Activated CD8-positive, alpha-beta memory T cell treated with anti-CD3 and anti-CD28 coated beads for 36 hours (primary cell): Measurements from ENCODE around the gene FAM83D. TPM values are rescaled to one million over a fixed set of nuclear protein-coding genes. Genes with fewer than 3 reads are reported as not detected.

Source experiments
- CTCF ChIA-PET: fragments of 350-600 bp; sonication (Branson Sonifier 250); formaldehyde crosslinking; loops from one replicate; lab custom pipeline; 2021; ENCODE audit warnings: antibody characterized with exemption; lab: Charles Lee
- POLR2A ChIA-PET: fragments of 350-600 bp; sonication (Branson Sonifier 250); formaldehyde crosslinking; loops from one replicate; lab custom pipeline; 2021; ENCODE audit warnings: antibody characterized with exemption; lab: Charles Lee
- total RNA-seq, 2 experiments: library from RNA; stranded (reverse); gene quantifications; one replicate each; pipeline ENCODE4 v1.2.3, GENCODE V29; 2021

The FAM83D gene, protein sequence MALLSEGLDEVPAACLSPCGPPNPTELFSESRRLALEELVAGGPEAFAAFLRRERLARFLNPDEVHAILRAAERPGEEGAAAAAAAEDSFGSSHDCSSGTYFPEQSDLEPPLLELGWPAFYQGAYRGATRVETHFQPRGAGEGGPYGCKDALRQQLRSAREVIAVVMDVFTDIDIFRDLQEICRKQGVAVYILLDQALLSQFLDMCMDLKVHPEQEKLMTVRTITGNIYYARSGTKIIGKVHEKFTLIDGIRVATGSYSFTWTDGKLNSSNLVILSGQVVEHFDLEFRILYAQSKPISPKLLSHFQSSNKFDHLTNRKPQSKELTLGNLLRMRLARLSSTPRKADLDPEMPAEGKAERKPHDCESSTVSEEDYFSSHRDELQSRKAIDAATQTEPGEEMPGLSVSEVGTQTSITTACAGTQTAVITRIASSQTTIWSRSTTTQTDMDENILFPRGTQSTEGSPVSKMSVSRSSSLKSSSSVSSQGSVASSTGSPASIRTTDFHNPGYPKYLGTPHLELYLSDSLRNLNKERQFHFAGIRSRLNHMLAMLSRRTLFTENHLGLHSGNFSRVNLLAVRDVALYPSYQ
- total RNA-seq = 10 to 100 TPM; 11.2 to 11.6 TPM

DNA sequence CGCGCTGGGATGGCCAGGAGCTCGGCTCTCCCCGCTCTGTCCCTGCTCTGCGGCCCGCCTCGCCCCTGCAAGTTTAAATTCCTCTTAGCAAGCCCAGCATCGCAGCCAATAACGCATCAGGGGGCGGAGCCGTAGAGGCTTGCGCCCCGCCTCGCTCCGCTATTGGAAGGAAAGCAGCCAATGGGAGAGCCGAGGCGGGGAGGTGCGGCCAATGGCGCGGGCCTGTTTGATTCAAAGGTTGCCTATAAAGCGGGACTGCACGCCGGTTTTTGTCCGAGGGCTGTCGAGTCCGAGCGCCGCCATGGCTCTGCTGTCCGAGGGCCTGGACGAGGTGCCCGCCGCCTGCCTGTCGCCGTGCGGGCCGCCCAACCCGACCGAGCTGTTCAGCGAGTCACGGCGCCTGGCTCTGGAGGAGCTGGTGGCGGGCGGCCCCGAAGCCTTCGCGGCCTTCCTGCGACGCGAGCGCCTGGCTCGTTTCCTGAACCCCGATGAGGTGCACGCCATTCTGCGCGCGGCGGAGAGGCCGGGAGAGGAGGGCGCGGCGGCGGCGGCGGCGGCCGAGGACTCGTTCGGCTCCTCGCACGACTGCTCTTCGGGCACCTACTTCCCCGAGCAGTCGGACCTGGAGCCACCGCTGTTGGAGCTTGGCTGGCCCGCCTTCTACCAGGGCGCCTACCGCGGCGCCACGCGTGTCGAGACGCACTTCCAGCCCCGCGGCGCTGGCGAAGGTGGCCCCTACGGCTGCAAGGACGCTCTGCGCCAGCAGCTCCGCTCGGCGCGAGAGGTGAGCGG lies at the start of gene FAM83D:
Gene FAM83D (plus strand): TSS at position 276 of the 792 bp plus-strand sequence. CDS start 26 bp downstream, at position 302.
- CTCF ChIA-PET = interaction anchor here (0.5 to 10.1 kb wide), 8 partner anchors 8 to 121 kb away, joined by 3 to 72 read pairs (median 6); partner anchors contain the start of gene DHX35

DNA sequence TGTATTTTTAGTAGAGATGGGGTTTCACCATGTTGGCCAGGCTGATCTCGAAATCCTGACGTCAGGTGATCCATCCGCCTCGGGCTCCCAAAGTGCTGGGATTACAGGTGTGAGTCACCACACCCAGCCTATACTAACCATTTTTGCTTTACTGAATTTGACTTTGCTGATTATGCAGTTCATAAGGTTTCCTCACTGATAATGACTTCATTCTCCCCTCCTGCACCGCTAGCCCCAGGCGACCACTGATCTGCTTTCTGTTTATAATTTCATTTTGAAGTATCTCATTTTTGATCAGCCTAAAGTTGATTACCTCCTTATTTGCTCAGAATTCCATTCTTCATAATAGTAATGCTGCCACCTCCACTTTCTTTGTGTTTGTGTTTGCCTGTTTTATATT lies 48.7 kb upstream of the FAM83D start:
- ChIA-PET POLR2A (interaction anchor here (5.3 kb wide), 1 partner anchor 72 kb away, joined by 25 read pairs; the partner anchor contains the start of gene PPP1R16B), CTCF (interaction anchor here (0.9 to 1.2 kb wide), 3 partner anchors 13 to 87 kb away, joined by 3 read pairs; no protein-coding TSS in a partner anchor)

More for the DNA sequence above, at the start of gene FAM83D:
- POLR2A ChIA-PET = interaction anchor here (1.0 to 1.3 kb wide), 3 partner anchors 36 to 123 kb away, joined by 3 to 4 read pairs (median 3); partner anchors contain the start of genes DHX35 and PPP1R16B

DNA sequence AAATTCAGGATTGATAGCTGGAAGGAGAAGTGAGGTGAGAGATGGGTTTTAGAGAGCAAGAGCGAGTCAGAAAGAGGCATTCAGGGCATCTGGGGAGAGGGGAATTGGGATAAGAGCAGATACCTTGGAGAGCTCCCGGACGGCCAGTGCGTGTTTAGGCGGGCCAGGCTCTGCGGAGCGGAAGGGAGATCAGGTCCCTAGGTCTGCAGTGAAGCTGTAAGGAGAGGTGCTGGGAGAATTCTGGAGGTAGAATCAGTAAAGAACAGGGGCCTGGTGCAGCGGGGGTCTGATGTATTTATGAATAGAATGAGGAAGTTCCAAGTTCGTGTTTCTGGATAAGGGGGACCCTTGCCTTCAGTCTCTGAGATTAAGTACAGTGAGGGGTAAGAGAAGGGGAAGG lies 47.4 kb upstream of the FAM83D start:
- CTCF ChIA-PET = interaction anchor here (0.9 to 2.2 kb wide), 7 partner anchors 9 to 88 kb away, joined by 3 to 7 read pairs (median 4); no protein-coding TSS in a partner anchor
- POLR2A ChIA-PET = no interaction called here

DNA sequence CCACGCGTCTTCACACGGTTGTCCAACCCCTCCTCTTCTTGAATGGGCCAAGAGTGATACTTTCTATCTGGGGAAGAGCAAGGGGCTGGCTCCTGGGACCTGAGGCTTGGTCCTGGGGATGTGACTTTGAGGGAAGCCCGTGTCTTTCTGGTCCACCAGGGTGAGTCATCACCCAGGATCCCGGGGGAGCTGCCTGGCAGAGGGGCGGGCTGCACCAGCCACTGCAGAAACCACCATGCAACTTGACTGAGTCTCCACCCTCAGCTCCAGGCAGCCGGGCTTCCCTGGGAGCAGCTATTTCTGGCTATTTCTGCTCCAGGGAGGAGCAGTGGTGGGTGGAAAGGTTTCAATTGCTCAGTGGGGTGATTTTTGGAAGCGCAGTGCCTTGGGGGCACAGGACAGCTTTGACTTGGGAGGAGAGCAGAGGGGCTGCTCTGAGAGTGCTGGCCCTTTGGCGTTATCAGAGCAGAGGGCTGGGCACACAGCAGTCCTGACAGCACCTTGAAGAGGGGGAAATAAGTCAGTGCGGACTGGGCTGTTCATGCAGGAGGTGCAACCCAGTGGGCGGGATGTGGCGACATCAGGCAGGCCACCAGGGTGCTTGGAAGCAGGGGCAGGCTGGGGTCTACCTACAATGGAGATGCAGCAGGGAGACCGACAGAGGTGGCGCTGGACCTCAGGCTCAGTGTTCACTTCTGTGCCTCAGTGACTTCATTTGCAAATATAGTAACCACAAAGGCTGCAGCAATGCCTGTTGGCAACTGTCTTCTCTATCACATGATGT lies 45.1 kb upstream of the FAM83D start:
- ChIA-PET CTCF (interaction anchor here (3.4 kb wide), 1 partner anchor 12 kb away, joined by 16 read pairs; no protein-coding TSS in a partner anchor), POLR2A (interaction anchor here (1.1 kb wide), 1 partner anchor 76 kb away, joined by 4 read pairs; the partner anchor contains the start of gene PPP1R16B)

DNA sequence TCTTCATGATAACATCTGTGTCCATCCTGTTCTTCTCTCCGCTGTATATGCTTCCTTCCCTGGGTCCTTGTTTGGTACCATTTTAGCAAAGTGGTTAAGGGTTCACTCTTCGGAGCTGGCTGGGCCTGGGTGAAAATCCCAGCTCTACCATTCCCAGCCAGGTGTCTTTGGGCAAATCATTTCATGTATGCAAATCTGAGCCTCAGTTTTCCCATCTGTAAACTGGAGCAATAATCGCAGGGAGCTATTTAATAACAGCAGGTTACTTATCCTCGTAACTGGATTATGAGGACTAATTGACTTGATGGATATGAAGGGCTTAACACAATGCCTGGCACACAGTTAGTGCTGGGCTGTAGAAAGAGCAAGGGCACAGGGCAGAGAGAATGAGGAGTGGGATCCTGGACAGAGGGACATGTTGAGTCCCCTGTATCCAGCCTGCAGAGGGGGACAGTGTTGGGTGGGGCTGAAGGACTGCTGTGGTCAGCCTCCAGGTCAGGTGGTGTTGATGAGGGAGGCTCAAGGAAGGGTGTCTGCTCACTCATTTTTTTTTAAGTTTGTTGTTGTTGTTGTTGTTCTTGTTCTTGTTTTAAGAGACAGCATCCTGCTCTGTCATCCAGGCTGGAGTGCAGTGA lies 44.3 kb upstream of the FAM83D start:
- ChIA-PET POLR2A (interaction anchor here (1.1 kb wide), 1 partner anchor 77 kb away, joined by 4 read pairs; the partner anchor contains the start of gene PPP1R16B), CTCF (interaction anchor here (3.4 kb wide), 1 partner anchor 12 kb away, joined by 16 read pairs; no protein-coding TSS in a partner anchor)

DNA sequence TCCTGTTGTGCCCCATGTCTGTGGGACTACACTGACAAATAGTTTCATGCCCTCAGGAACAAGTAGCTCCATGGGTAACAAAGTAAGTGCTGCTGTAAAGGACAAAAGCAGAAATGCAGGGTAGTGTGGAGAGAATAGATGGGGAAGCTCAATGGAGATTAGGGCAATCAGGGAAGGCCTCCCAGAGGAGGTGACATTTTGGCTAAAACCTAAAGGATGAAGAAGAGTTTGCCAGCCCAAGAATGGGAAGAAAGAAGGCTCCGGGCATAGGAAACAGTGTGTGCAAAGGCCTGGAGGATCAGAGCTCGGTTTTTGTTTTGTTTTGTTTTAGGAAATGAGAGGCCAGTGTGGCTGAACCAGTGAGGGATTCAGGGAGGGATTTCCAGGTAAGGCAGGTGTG lies 43.6 kb upstream of the FAM83D start:
- POLR2A ChIA-PET = interaction anchor here (0.6 to 1.3 kb wide), 3 partner anchors 8 to 14 kb away, joined by 3 to 4 read pairs (median 3); no protein-coding TSS in a partner anchor
- CTCF ChIA-PET = interaction anchor here (3.4 kb wide), 1 partner anchor 11 kb away, joined by 16 read pairs; no protein-coding TSS in a partner anchor

DNA sequence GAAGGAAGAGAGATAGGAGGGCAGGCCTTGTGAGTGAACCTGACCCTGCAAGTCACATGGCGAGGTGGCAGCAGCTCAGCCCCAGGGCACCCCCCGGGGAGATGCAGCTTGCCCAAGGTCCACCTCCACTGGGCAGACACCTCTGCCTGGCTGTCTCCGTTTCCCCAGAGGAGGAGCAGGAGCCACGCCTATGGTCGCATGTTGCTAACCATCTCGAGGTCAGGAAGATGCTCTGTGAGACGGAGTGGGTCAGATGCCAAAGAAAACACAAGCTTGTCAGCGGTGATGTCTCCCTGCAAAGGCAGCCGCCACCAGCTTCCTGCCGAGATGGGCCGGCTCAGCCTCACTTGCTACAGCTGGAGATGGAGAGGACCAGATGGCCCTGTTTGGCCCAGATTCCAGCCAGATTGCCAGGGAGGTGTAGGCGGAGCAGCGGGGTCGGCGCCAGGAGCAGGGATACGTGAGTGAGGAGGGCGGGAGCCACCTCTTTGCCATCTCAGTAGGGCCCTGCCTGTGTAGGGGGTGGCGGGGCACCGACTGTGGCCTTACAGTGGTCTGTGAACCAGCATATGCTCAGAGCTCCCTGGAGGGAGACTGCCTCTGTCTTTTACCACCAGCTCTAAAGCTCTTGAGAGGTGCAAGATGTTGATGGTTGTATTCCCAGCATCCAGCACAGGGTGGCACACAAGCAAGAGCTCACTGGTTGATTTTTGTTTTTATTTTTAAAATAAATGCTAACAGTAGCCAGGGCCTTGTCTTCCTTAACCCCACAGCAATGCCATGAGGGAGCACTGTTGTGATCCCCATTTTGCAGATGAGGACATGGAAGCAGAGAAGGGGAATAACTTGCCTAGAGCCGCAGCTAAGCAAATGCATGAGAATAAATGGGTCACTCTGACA lies 42.9 kb upstream of the FAM83D start:
- ChIA-PET POLR2A (interaction anchor here (0.5 to 1.3 kb wide), 5 partner anchors 9 to 110 kb away, joined by 3 to 4 read pairs (median 3); no protein-coding TSS in a partner anchor), CTCF (interaction anchor here (1.0 to 3.4 kb wide), 4 partner anchors 9 to 77 kb away, joined by 3 to 16 read pairs (median 6); no protein-coding TSS in a partner anchor)

DNA sequence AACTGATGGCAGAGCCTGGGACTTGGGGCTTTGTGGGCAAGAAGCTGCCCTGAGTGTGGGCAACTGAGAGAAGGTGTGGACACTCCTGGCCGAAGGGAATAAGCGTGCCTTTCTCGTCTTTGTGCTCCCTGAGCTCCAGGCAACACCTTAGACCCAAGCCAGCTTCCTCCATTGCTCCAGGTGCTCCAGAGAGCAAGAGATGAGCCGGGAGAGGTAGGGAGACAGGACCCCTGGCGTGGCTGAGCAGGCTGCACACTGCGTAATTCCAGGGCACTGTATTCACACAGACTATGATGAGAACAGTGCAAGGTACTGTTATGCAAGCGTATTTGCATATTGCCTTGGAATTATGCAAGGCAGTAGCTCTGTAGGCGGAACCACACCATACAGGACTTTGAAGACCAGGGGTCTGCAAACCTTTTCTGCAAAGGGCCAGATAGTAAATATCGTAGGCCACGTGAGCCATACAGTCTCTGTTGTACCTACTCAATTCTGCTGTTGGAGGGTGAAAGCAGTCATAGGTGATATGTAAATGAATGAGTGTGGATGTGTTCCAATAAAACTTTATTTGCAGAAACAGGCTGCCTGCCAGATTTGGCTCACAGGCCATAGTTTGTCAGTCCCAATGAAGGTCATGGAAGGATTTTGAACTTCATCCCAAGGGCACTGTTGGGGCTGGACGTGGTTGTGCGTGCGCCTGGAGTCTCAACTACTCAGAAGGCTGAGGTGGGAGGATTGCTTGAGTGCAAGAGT lies 42.1 kb upstream of the FAM83D start:
- ChIA-PET POLR2A (interaction anchor here (0.5 to 1.0 kb wide), 3 partner anchors 27 to 110 kb away, joined by 3 to 11 read pairs (median 4); no protein-coding TSS in a partner anchor), CTCF (interaction anchor here (1.0 to 3.4 kb wide), 4 partner anchors 9 to 77 kb away, joined by 3 to 16 read pairs (median 6); no protein-coding TSS in a partner anchor)

DNA sequence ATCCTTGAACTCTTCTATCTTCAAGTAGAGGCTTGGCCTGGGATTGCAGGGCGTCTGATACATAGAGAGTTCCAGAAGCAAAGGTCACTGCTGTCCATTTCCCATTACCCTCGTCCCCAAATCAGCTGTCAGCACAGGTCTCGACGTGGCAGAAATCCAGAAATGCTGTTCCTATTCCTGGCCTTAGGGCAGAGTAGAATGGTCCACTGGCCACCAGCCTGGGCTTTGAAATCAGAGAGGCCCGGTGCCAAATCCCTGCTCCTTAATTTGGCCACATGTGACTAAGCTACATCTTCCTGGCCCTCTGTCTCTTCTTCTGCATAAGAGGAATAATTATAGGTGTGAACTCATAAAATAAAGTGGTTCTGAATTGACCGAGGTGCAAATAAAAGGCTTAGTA lies 40.9 kb upstream of the FAM83D start:
- CTCF ChIA-PET = no interaction called here
- POLR2A ChIA-PET = no interaction called here

DNA sequence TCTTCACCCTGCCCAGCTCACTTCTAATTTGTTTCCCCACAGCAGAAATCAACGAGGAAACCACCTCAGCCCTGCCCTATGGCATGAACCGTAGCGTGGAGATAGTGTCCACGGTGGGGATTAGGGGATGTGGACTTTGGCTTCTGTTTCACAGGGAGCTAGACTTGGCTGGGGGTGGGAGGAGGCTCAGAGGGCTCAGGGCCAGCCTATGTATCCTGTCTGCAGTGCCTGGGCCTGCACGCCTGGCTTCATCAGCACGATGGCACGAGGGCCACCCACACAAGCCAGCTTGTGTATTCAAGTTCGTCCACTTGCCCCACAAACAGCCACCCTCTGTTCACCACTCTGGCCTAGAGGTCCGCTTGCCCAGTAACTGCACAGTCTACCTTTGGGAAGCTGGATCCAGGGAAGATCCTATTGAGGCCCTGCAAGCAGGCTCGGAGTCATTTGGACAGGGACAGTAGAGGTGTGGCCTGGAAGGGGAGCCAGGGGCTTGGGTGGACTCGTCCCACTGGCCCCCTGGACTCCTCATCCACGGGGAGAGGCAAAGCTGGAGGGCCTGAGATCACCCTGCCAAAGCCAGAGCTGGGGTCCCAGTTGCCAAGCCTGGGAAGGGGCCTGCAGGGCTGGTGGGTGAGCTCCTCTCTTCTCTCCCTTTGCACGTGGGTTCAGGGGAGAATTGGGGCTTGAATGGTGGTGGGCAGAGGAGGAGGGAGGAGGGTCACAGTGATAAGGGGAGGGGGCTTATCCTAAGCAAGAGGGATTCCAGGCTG lies 38.0 kb upstream of the FAM83D start:
- ChIA-PET POLR2A (no interaction called here), CTCF (interaction anchor here (0.7 to 1.8 kb wide), 5 partner anchors 9 to 163 kb away, joined by 3 to 6 read pairs (median 4); no protein-coding TSS in a partner anchor)

DNA sequence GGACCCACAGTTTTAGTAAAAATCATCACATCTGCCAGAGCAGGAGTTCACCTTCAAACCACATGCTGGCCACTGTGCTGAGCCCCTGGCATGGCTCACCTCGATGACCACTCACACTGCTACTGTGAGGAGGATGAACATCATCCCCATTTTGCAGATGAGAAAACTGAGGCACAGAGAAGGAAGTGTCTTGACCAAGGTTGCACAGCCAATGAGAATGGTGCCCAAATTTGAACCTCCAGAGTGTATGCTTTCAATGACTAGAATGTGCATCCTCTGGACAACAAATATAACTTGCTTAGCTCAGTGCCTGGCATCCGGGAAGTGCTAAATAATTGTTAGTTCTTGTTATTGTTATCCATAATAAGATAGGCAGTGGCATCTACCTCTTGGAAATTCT lies 37.2 kb upstream of the FAM83D start:
- ChIA-PET CTCF (no interaction called here), POLR2A (no interaction called here)

DNA sequence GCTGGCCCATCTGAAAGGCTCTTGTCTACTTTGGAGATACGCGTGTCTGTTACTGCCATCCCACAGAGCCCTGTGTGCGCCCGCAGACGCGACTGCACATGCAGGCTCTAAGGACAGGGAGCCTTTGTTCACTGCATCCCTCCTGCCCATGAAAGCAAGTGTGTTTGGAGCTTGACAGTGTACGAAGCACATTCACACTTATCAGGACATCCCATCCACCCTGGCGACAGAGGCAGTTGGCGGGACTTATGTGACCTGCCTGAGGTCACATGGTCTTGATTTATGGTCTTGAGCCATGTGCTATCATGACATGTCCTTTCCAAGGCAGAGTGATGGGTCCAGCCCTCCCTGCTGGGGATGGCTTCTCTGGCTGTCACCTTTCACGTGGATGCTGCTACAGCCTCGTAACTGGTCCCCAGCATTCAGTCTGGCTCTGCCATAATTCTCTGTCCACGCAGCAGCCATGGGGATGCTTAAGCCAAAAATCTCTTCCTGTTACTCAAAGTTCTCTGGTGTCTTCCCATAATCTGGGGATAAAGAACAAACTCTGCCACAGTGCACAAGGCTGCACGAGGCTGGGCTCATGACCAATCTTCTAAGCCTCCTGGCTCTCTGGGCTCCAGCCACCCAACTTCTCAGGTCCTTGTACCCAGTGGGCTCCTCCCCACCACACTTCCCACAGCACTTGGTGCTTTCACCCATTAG lies 36.3 kb upstream of the FAM83D start:
- ChIA-PET POLR2A (no interaction called here), CTCF (interaction anchor here (0.5 to 5.7 kb wide), 6 partner anchors 11 to 356 kb away, joined by 3 to 41 read pairs (median 4); partner anchors contain the start of gene PPP1R16B)

DNA sequence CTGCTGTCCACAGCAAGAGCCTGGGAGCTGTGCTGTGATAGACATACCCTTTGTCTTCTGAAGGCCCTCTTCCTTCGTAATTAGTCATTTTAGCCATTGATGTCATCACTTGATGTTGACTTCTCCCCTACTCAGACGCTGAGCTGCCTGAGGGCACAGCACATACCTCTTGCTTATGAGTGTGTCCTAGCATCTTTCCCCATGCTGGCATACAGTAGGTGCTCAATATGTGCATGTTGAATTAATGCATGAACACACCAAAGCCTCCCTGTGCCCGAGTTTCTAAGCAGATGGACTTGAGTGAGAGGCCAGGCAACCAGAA lies 35.8 kb upstream of the FAM83D start:
- ChIA-PET POLR2A (no interaction called here), CTCF (interaction anchor here (0.5 to 5.7 kb wide), 7 partner anchors 12 to 357 kb away, joined by 3 to 41 read pairs (median 3); partner anchors contain the start of genes FAM83D and PPP1R16B)
